ENCODE data around the gene APEH. TPM values are rescaled to one million over a fixed set of nuclear protein-coding genes. Genes with fewer than 3 reads are reported as not detected.

APEH gene
- total and polyA plus RNA-seq, 2 of the 13 experiments (the other 11 are each of a cell fraction or from before 2014, with no cell fraction given): 116 to 130 TPM

GRCh38 chr3:49662720-49663413 lies 11.3 kb upstream of the APEH start:
- Histone ChIP-seq H2AFZ (ENCODE audit: low read length) (no peak overlapping the region), H3K27ac (ENCODE audit: extremely low read length, insufficient read depth, low read length) (no peak overlapping the region), H3K4me1 (ENCODE audit: insufficient read depth, low read length) (peaks cover 52% of the 10 kb centered on the region), H3K36me3 (replicated peaks in 1 of 2; ENCODE audit: control insufficient read depth in 1 of 2, insufficient read depth in 2 of 2, low read length in 2 of 2) (no peaks in the 10 kb centered on the region), H3K27me3 (ENCODE audit: control insufficient read depth in 1 of 2, insufficient read depth in 2 of 2, low read length in 2 of 2) (no peaks in the 10 kb centered on the region), H4K20me1 (ENCODE audit: insufficient read depth, low read length) (no peaks in the 10 kb centered on the region), H3K4me2 (ENCODE audit: low read depth, low read length) (no peak overlapping the region), H3K9me3 (ENCODE audit: low read length) (no peaks in the 10 kb centered on the region), H3K4me3 (replicated peaks in 1 of 3; ENCODE audit: insufficient read depth in 1 of 3, low read depth in 2 of 3, low read length in 3 of 3) (no peak overlapping the region), H3K9ac (ENCODE audit: insufficient read depth, low read depth, low read length) (no peak overlapping the region), H3K79me2 (ENCODE audit: insufficient read depth, low read length) (no peaks in the 10 kb centered on the region)
- no peak for FAIRE-seq
- no TSS peak for BruUV-seq (replicated peaks)
- no peak for DNase-seq (ENCODE audit: low spot score)
- TF ChIP-seq ZNF773 (CRISPR knock-in tag; IDR thresholded peaks at IDR 0.05; ENCODE audit: borderline replicate concordance) (no peak), ZNF891 (CRISPR knock-in tag; IDR thresholded peaks at IDR 0.05) (no peak), ZNF547 (CRISPR knock-in tag; IDR thresholded peaks at IDR 0.05) (no peak), ZNF30 (CRISPR knock-in tag; IDR thresholded peaks at IDR 0.05) (no peak), STAG1 (CRISPR knock-in tag; IDR thresholded peaks at IDR 0.05) (no peak)
- WGBS (ENCODE audit: low lambda C conversion rate): 97% methylated on average over 16 of the region's 34 CpGs
- intact Hi-C loops (cut with micrococcal nuclease; ENCODE audit: unreplicated experiment) (no loop called here), in situ Hi-C loops (cut with HindIII; ENCODE audit: extremely low pct_ligation_motif_present, low pct_unique_long_range_greater_than_20kb) (no loop called here)
- ChIA-PET CTCF (ENCODE audit: low intra/inter-chr PET ratio, low total read pairs) (no interaction called here), POLR2A (no interaction called here)
- ATAC-seq: no peak

- no peak overlapping the region for H3K9ac ChIP-seq (ENCODE audit: insufficient read depth, low read depth, low read length)
Measured at GRCh38 chr3:49663831-49664230, 10.3 kb upstream of the APEH start.

More at GRCh38 chr3:49663831-49664230, 10.3 kb upstream of the APEH start:
- BruUV-seq (replicated peaks): no TSS peak
- Histone ChIP-seq H3K27me3 (ENCODE audit: control insufficient read depth in 1 of 2, insufficient read depth in 2 of 2, low read length in 2 of 2) (no peaks in the 10 kb centered on the region), H3K27ac (ENCODE audit: extremely low read length, insufficient read depth, low read length) (no peak overlapping the region), H3K4me2 (ENCODE audit: low read depth, low read length) (no peak overlapping the region), H3K4me3 (replicated peaks in 1 of 3; ENCODE audit: insufficient read depth in 1 of 3, low read depth in 2 of 3, low read length in 3 of 3) (no peak overlapping the region), H3K36me3 (replicated peaks in 1 of 2; ENCODE audit: control insufficient read depth in 1 of 2, insufficient read depth in 2 of 2, low read length in 2 of 2) (no peaks in the 10 kb centered on the region), H3K4me1 (ENCODE audit: insufficient read depth, low read length) (peaks cover 52% of the 10 kb centered on the region), H4K20me1 (ENCODE audit: insufficient read depth, low read length) (no peaks in the 10 kb centered on the region), H3K9me3 (ENCODE audit: low read length) (no peaks in the 10 kb centered on the region), H2AFZ (ENCODE audit: low read length) (no peak overlapping the region), H3K79me2 (ENCODE audit: insufficient read depth, low read length) (no peaks in the 10 kb centered on the region)
- POLR2A ChIA-PET: no interaction called here
- CTCF ChIA-PET (ENCODE audit: low intra/inter-chr PET ratio, low total read pairs): no interaction called here
- TF ChIP-seq HCFC1 (IDR thresholded peaks at IDR 0.05; ENCODE audit: low read depth, low read length) (no peak), ZNF468 (CRISPR knock-in tag; IDR thresholded peaks at IDR 0.05) (no peak), TFE3 (CRISPR knock-in tag; IDR thresholded peaks at IDR 0.05) (no peak), ZMAT5 (CRISPR knock-in tag; IDR thresholded peaks at IDR 0.05; ENCODE audit: borderline replicate concordance, low read depth) (no peak), ZNF713 (CRISPR knock-in tag; IDR thresholded peaks at IDR 0.05) (no peak), REL (CRISPR knock-in tag; conservative IDR thresholded peaks at IDR 0.05) (no peak), ONECUT2 (CRISPR knock-in tag; IDR thresholded peaks at IDR 0.05) (no peak), RBAK (CRISPR knock-in tag; IDR thresholded peaks at IDR 0.05) (no peak), SIN3B (IDR thresholded peaks at IDR 0.05; ENCODE audit: low read length) (no peak), GATA4 (IDR thresholded peaks at IDR 0.05; ENCODE audit: borderline replicate concordance, low read depth) (no peak)
- in situ Hi-C loops (cut with HindIII; ENCODE audit: extremely low pct_ligation_motif_present, low pct_unique_long_range_greater_than_20kb) (no loop called here), intact Hi-C loops (cut with micrococcal nuclease; ENCODE audit: unreplicated experiment) (no loop called here)
- DNase-seq (ENCODE audit: low spot score) (no peak), ATAC-seq (no peak), FAIRE-seq (no peak)
- WGBS (ENCODE audit: low lambda C conversion rate): no CpG with 5 or more reads among the region's 1 CpG
